Osteoblast (primary cell): ENCODE data around the gene TNFAIP8L1. TPM values are rescaled to one million over a fixed set of nuclear protein-coding genes. Genes with fewer than 3 reads are reported as not detected.

ENCODE experiments used
- DNase-seq: peaks from one replicate; pipeline ENCODE4 v3.0.0; 2011; ENCODE audit warnings: low spot score, mixed read lengths; ENCODE audit not compliant: insufficient read length; ENCODE audit errors: missing footprints
- H2AFZ ChIP-seq: 2 replicates; pipeline ENCODE4 v1.6.0; 2011; ENCODE audit warnings: mild to moderate bottlenecking, low read length
- H3K27ac ChIP-seq: 2 replicates; pipeline ENCODE4 v1.5.1; 2011; ENCODE audit warnings: mild to moderate bottlenecking, low read depth, low read length, moderate library complexity
- H3K27me3 ChIP-seq: 2 replicates; pipeline ENCODE4 v1.6.0; 2012; ENCODE audit warnings: mild to moderate bottlenecking, control low read depth, inconsistent platforms, low read length, moderate library complexity; ENCODE audit not compliant: insufficient read depth
- H3K36me3 ChIP-seq: 2 replicates; pipeline ENCODE4 v1.5.1; 2011; ENCODE audit warnings: mild to moderate bottlenecking, low read length, control low read depth, moderate library complexity; ENCODE audit not compliant: insufficient read depth
- H3K4me1 ChIP-seq: 2 replicates; pipeline ENCODE4 v1.5.1; 2011; ENCODE audit warnings: mild to moderate bottlenecking, low read length, control low read depth, moderate library complexity; ENCODE audit not compliant: insufficient read depth
- H3K4me2 ChIP-seq: 2 replicates; pipeline ENCODE4 v1.6.0; 2011; ENCODE audit warnings: mild to moderate bottlenecking, low read length; ENCODE audit not compliant: insufficient read depth
- H3K4me3 ChIP-seq: fragments of 200-600 bp; sonication (generic); 3 replicates; pipeline ENCODE4 v1.5.1; 2012; ENCODE audit warnings: mild to moderate bottlenecking, low read length, inconsistent platforms; ENCODE audit not compliant: insufficient read depth
- H3K79me2 ChIP-seq: 2 replicates; pipeline ENCODE4 v1.6.0; 2012; ENCODE audit warnings: mild to moderate bottlenecking, low read length, control low read depth, inconsistent platforms; ENCODE audit not compliant: insufficient read depth
- H3K9me3 ChIP-seq: 2 replicates; pipeline ENCODE4 v1.5.1; 2011; ENCODE audit warnings: low read depth, low read length, control low read depth
- H4K20me1 ChIP-seq: 2 replicates; pipeline ENCODE4 v1.6.0; 2012; ENCODE audit warnings: mild to moderate bottlenecking, low read length, control low read depth; ENCODE audit not compliant: insufficient read depth
- total RNA-seq: library from RNA; depleted of rRNA; stranded (reverse); fragments of >200 nt; gene quantifications from 2 replicates; pipeline ENCODE4 v1.2.3, GENCODE V29; 2012
- TF ChIP-seq, protein P1 (sequence below): IDR thresholded peaks from 2 replicates; pipeline ENCODE4 v1.5.1; 2011; ENCODE audit warnings: mild to moderate bottlenecking, low read depth, low read length, moderate library complexity; ENCODE audit errors: extremely low read depth

Gene TNFAIP8L1
- total RNA-seq, 1 donor, result 1.8 TPM

DNA sequence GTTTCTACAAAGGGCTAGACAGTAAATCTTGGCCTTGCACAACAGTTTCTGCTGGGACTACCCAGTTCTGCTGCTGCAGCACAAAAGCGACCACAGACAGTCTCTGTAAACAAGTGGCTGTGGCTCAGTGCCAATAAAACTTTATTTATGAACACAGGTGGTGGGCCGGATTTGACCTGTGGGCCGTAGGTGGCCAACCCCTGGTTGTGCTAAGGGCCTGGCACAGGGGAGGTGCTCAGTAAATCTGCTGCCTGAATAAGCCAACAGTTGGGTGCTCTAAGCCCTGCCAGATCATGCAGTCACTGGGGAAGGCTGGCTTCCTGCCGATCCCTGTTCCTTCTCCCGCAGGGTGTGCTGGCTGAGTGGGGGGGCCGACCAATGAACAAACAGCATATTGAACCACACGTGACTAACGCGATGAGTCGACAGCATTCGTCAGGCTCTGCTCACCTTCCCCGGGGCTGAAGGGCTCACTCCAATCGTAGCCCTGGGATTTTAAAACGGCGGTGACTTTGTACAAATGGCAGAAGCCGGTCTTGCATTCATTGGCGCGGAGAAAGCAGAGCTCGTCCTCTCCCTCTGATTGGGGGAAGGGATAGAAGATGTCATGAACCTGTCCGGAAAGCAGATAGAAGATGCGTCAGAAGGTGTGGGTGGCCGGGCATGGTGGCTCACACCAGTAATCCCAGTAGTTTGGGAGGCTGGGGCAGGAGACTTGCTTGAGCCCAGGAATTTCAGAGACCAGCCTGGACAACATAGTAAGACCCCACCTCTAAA lies 55.1 kb downstream of the TNFAIP8L1 start:
- Histone ChIP-seq H3K27me3 (no peaks in the 10 kb centered on the region), H3K27ac (peak overlapping the region; percentile 79), H3K79me2 (peaks cover 12% of the 10 kb centered on the region), H3K36me3 (peaks cover 74% of the 10 kb centered on the region), H3K4me3 (peak overlapping the region; percentile 46), H4K20me1 (no peaks in the 10 kb centered on the region), H3K4me2 (peak overlapping the region; percentile 74), H3K4me1 (peaks cover 25% of the 10 kb centered on the region), H2AFZ (peak overlapping the region; percentile 64), H3K9me3 (no peaks in the 10 kb centered on the region)
- TF ChIP-seq, protein P1, sequence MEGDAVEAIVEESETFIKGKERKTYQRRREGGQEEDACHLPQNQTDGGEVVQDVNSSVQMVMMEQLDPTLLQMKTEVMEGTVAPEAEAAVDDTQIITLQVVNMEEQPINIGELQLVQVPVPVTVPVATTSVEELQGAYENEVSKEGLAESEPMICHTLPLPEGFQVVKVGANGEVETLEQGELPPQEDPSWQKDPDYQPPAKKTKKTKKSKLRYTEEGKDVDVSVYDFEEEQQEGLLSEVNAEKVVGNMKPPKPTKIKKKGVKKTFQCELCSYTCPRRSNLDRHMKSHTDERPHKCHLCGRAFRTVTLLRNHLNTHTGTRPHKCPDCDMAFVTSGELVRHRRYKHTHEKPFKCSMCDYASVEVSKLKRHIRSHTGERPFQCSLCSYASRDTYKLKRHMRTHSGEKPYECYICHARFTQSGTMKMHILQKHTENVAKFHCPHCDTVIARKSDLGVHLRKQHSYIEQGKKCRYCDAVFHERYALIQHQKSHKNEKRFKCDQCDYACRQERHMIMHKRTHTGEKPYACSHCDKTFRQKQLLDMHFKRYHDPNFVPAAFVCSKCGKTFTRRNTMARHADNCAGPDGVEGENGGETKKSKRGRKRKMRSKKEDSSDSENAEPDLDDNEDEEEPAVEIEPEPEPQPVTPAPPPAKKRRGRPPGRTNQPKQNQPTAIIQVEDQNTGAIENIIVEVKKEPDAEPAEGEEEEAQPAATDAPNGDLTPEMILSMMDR, result no peak
- DNase-seq, result peak; percentile 100

DNA sequence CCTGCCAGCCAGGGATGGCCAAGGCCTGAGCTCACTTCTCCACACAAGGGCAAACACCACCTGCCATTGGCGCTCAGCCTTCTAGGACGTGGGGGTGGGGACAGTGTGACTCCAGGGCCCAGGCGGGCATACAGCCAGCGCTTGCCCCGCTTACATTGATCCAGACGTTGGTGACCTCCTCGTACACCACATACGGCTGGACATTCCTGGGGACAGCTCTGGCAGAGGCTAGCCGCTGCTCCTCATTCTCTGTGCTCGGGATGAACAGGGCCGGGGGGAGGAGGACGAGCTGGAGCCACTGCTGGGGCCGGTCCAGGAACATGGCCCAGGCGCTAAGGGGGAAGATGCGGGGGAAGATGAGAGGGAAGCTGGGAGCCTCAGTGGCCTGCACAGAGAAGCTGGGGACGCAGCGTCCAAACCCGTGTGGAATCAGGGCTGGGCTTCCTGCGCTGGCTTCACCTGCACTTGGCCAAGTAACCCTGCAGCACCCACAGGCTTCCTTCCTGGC lies 56.0 kb downstream of the TNFAIP8L1 start:
- Histone ChIP-seq H3K27me3 (no peaks in the 10 kb centered on the region), H3K27ac (peak overlapping the region; percentile 79), H3K4me3 (no peak overlapping the region), H3K4me2 (no peak overlapping the region), H3K36me3 (peaks cover 69% of the 10 kb centered on the region), H3K4me1 (peaks cover 25% of the 10 kb centered on the region), H3K79me2 (peaks cover 12% of the 10 kb centered on the region), H3K9me3 (no peaks in the 10 kb centered on the region), H2AFZ (no peak overlapping the region), H4K20me1 (no peaks in the 10 kb centered on the region)
- TF ChIP-seq, protein P1, result no peak
- DNase-seq, result no peak

DNA sequence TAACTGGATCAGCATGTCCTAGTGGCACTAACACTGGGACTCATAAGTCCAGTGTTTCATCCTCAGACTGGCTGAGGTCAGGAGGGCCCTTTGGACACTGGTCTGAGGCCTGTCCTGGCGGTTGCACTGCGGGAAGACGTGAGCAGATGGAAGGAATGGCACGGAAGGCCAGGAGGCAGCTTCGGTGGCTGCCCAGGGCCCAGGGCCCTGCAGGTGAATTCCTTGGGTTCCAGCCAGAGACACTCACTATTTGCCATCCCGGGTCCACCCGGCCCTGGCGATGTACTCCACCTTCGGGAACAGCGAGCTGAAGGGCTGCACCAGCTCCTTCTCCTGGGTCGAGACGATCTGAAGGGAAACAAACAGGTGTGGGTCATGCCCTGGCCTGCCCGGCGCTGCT lies 58.0 kb downstream of the TNFAIP8L1 start:
- Histone ChIP-seq H3K36me3 (peaks cover 75% of the 10 kb centered on the region), H3K79me2 (peaks cover 10% of the 10 kb centered on the region), H3K27me3 (no peaks in the 10 kb centered on the region), H2AFZ (no peak overlapping the region), H3K4me1 (peaks cover 25% of the 10 kb centered on the region), H3K4me3 (no peak overlapping the region), H3K9me3 (no peaks in the 10 kb centered on the region), H3K27ac (peak overlapping the region; percentile 13), H4K20me1 (no peaks in the 10 kb centered on the region), H3K4me2 (no peak overlapping the region)
- no peak for DNase-seq
- TF ChIP-seq, protein P1, result no peak
